GM12878 (cell line): Measurements from ENCODE around the gene BEAN1. TPM values are rescaled to one million over a fixed set of nuclear protein-coding genes. Genes with fewer than 3 reads are reported as not detected.

ENCODE experiments used
- ATAC-seq: fragments of 200-7000 bp; cut with Tn5 transposase; 3 replicates; pipeline ENCODE4 v1.9.1; 2020; ENCODE audit warnings: mild to moderate bottlenecking, moderate library complexity
- BruUV-seq: library from RNA; stranded (reverse); fragments of 400-500 nt; replicated peaks from 2 replicates; lab custom pipeline; 2021; lab: Mats Ljungman, UMichigan
- CTCF ChIA-PET: fragments of 300-600 bp; sonication (Branson Sonifier 250); formaldehyde crosslinking; extraction: SDS; loops from one replicate; lab custom pipeline; 2021; ENCODE audit warnings: inconsistent platforms; lab: Yijun Ruan, JAX
- POLR2A ChIA-PET: fragments of 350-600 bp; formaldehyde crosslinking; extraction: SDS; loops from one replicate; lab custom pipeline; 2021; ENCODE audit warnings: inconsistent platforms; lab: Charles Lee
- RAD21 ChIA-PET: fragments of 300-600 bp; sonication (Branson Sonifier 250); formaldehyde crosslinking; loops from one replicate; lab custom pipeline; 2023; ENCODE audit warnings: antibody characterized with exemption; ENCODE audit not compliant: unreplicated experiment; lab: Charles Lee
- SMC1A ChIA-PET: fragments of 300-600 bp; sonication (Branson Sonifier 250); formaldehyde crosslinking; loops from one replicate; lab custom pipeline; 2023; ENCODE audit not compliant: unreplicated experiment, uncharacterized antibody; lab: Charles Lee
- DNase-seq: peaks from one replicate; pipeline ENCODE4 v3.0.0-alpha.2; 2011; ENCODE audit warnings: low read depth, low spot score
- FAIRE-seq: peaks from 3 replicates; lab custom pipeline; 2011; peaks lifted over from hg19 to GRCh38; lab: Jason Lieb, UNC
- H2AFZ ChIP-seq: 2 replicates; pipeline ENCODE4 v1.6.0; 2011; ENCODE audit warnings: low read depth, low read length, control low read depth; ENCODE audit not compliant: control insufficient read depth
- H3K27ac ChIP-seq: 2 replicates; pipeline ENCODE4 v1.5.1; 2011; ENCODE audit warnings: control low read depth; ENCODE audit not compliant: control insufficient read depth, insufficient read depth
- H3K27me3 ChIP-seq, 2 experiments: replicated peaks in 1 of 2; 2 replicates each; pipeline versions ENCODE4 v1.6.0 to v1.6.1; 2011; ENCODE audit warnings: low read length in 1 of 2; ENCODE audit not compliant: control insufficient read depth in 2 of 2, insufficient read depth in 2 of 2
- H3K36me3 ChIP-seq, 2 experiments: 2 replicates each; pipeline ENCODE4 v1.5.1; 2011; ENCODE audit warnings: low read length in 1 of 2; ENCODE audit not compliant: control insufficient read depth in 2 of 2, insufficient read depth in 2 of 2
- H3K4me1 ChIP-seq: 2 replicates; pipeline ENCODE4 v1.6.1; 2011; ENCODE audit warnings: mild to moderate bottlenecking, low read length, moderate library complexity, mixed read lengths; ENCODE audit not compliant: control insufficient read depth, insufficient read depth
- H3K4me2 ChIP-seq: 2 replicates; pipeline ENCODE4 v1.6.0; 2011; ENCODE audit warnings: control low read depth; ENCODE audit not compliant: control insufficient read depth, insufficient read depth
- H3K4me3 ChIP-seq: fragments of 200-600 bp; sonication (generic); 2 replicates; pipeline ENCODE4 v1.5.1; 2016
- H3K79me2 ChIP-seq: 2 replicates; pipeline ENCODE4 v1.6.0; 2011; ENCODE audit warnings: low read length; ENCODE audit not compliant: control insufficient read depth, insufficient read depth
- H3K9ac ChIP-seq: 2 replicates; pipeline ENCODE4 v1.8.0; 2011; ENCODE audit warnings: low read length, control low read depth, mixed read lengths; ENCODE audit not compliant: control insufficient read depth, insufficient read depth
- H3K9me3 ChIP-seq: replicated peaks from 3 replicates; pipeline ENCODE4 v1.5.1; 2011; ENCODE audit warnings: mild to moderate bottlenecking, low read length; ENCODE audit not compliant: control insufficient read depth, insufficient read depth
- H4K20me1 ChIP-seq: 2 replicates; pipeline ENCODE4 v1.6.0; 2011; ENCODE audit not compliant: control insufficient read depth, insufficient read depth
- CEBPB ChIP-seq, 2 experiments: fragments of 150-350 bp in 1 of 2; IDR thresholded peaks; 2 replicates each; pipeline ENCODE4 v1.6.1; 2012 to 2014; ENCODE audit warnings: low read depth in 2 of 2, low read length in 2 of 2, borderline replicate concordance in 1 of 2, inconsistent platforms in 1 of 2
- FOXM1 ChIP-seq: IDR thresholded peaks from 2 replicates; pipeline ENCODE4 v1.6.1; 2012; ENCODE audit warnings: low read depth, mild to moderate bottlenecking, inconsistent platforms, low read length, moderate library complexity
- GABPA ChIP-seq: IDR thresholded peaks from 2 replicates; pipeline ENCODE4 v1.6.1; 2014; ENCODE audit warnings: antibody characterized with exemption, low read depth, mild to moderate bottlenecking, inconsistent platforms
- GATAD2B ChIP-seq: fragments of 450-650 bp; conservative IDR thresholded peaks from 2 replicates; pipeline ENCODE4 v1.6.1; 2017; ENCODE audit warnings: low read depth, mild to moderate bottlenecking, moderate library complexity
- HCFC1 ChIP-seq: fragments of 150-350 bp; IDR thresholded peaks from 2 replicates; pipeline ENCODE4 v1.6.1; 2014; ENCODE audit warnings: low read length
- JUND ChIP-seq: IDR thresholded peaks from 2 replicates; pipeline ENCODE4 v1.6.1; 2012; ENCODE audit warnings: low read depth, mild to moderate bottlenecking, low read length, improper control_type of control experiment, moderate library complexity
- MEF2A ChIP-seq: IDR thresholded peaks from 2 replicates; pipeline ENCODE4 v1.6.1; 2011; ENCODE audit warnings: low read depth, mild to moderate bottlenecking, low read length, moderate library complexity; ENCODE audit not compliant: insufficient read depth
- MYB ChIP-seq: fragments of 150-350 bp; IDR thresholded peaks from 2 replicates; pipeline ENCODE4 v1.6.1; 2014; ENCODE audit warnings: mild to moderate bottlenecking, low read depth, low read length, borderline replicate concordance
- NFYA ChIP-seq: IDR thresholded peaks from 2 replicates; pipeline ENCODE4 v1.6.1; 2011; ENCODE audit warnings: low read depth, mild to moderate bottlenecking, low read length, improper control_type of control experiment, borderline replicate concordance
- POLR2AphosphoS5 ChIP-seq: IDR thresholded peaks from 2 replicates; pipeline ENCODE4 v1.6.1; 2011; ENCODE audit warnings: mild to moderate bottlenecking, low read length, inconsistent platforms
- SMARCA5 ChIP-seq: fragments of 450-650 bp; IDR thresholded peaks from 2 replicates; pipeline ENCODE4 v1.6.1; 2017; ENCODE audit warnings: mild to moderate bottlenecking
- TCF7 ChIP-seq: IDR thresholded peaks from 2 replicates; pipeline ENCODE4 v1.6.1; 2014; ENCODE audit warnings: antibody characterized with exemption, borderline replicate concordance
- ZNF217 ChIP-seq: fragments of 450-650 bp; IDR thresholded peaks from 2 replicates; pipeline ENCODE4 v1.6.1; 2017; ENCODE audit warnings: antibody characterized with exemption, mild to moderate bottlenecking
- ZNF274 ChIP-seq: IDR thresholded peaks from one replicate; pipeline ENCODE4 v1.8.0; 2011; ENCODE audit not compliant: insufficient read length, insufficient read depth
- WGBS: methylation state at CpG from one replicate; pipeline ENCODE4 v1.1.6; 2016; ENCODE audit warnings: low lambda C conversion rate; ENCODE audit not compliant: insufficient replicate concordance, insufficient coverage; ENCODE audit errors: missing lambda C conversion rate; 5-methylcytosine and 5-hydroxymethylcytosine counted together
- in situ Hi-C: fragments of 300-500 bp; cut with MboI; formaldehyde crosslinking; loops from 9 replicates; pipeline ENCODE4 v1.14.3; 2018; ENCODE audit warnings: mixed read lengths
- intact Hi-C: fragments of 100-400 bp; cut with micrococcal nuclease; formaldehyde crosslinking; loops from one replicate; pipeline ENCODE4 v1.14.2; 2022; ENCODE audit not compliant: unreplicated experiment
- polyA plus RNA-seq, 11 experiments: library from polyadenylated mRNA; depleted of rRNA in 4 of 11; unstranded in 6 of 11; stranded (reverse) in 5 of 11; fragments of >200 nt; fragmentation: Nextera tagmentation in 4 of 11; fragmentation: Illumina TruSeq in 1 of 11; extraction: Ambion mirVana in 4 of 11; extraction: Trizol in 1 of 11; gene quantifications; 1 replicate in 1 of 11; 2 replicates in 10 of 11; pipeline versions ENCODE4 v1.2.1 to v1.2.3, GENCODE V29; 2011 to 2016; ENCODE audit warnings: inconsistent platforms in 2 of 11, missing spikeins in 2 of 11, low read depth in 1 of 11
- total RNA-seq, 4 experiments: library from RNA; depleted of rRNA in 3 of 4; stranded (reverse); fragments of >200 nt in 3 of 4; fragmentation: Illumina TruSeq in 1 of 4; extraction: Trizol in 1 of 4; gene quantifications; 2 replicates each; pipeline versions ENCODE4 v1.2.1 to v1.2.3, GENCODE V29; 2013 to 2021
- TF ChIP-seq, protein P1 (sequence below): fragments of 450-650 bp; formaldehyde crosslinking; IDR thresholded peaks from 2 replicates; pipeline ENCODE4 v1.5.0; 2022; ENCODE audit warnings: mild to moderate bottlenecking, missing genetic modification characterization
- TF ChIP-seq, protein P2 (sequence below): fragments of 450-650 bp; IDR thresholded peaks from 2 replicates; pipeline ENCODE4 v1.6.1; 2017; ENCODE audit warnings: mild to moderate bottlenecking, moderate library complexity

Gene BEAN1
- total and polyA plus RNA-seq, 10 of the 15 experiments (the other 5 are each of a cell fraction or from before 2014, with no cell fraction given), result not detected

DNA sequence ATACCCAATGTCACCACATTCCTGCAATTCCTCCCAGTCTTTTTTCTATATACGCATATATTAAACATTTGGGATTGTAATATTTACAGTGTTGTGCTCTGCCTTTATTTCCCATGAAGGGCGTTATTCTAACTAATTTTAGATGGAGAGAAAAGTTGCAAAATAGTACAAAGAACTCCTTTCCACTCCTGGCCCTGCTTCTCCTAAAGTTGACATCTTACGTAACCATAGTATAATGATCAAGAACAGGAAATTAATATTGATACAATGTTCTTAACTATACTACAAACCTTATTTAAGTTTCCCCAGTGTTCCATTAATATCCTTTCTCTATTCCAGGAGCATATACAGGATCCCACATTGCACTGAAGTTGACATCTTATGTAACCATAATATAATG lies 76.5 kb downstream of the BEAN1 start:
- no peak overlapping the region for H3K27ac ChIP-seq
- H3K4me3 ChIP-seq, result no peak overlapping the region
- ChIA-PET RAD21 (no interaction called here), SMC1A (no interaction called here), POLR2A (no interaction called here), CTCF (interaction anchor here (1.8 kb wide), 1 partner anchor 21 kb away, joined by 5 read pairs; no protein-coding TSS in a partner anchor)
- H2AFZ ChIP-seq, result no peak overlapping the region
- no peaks in the 10 kb centered on the region for H3K36me3 ChIP-seq
- ATAC-seq (no peak), FAIRE-seq (no peak), DNase-seq (no peak)
- H3K9ac ChIP-seq, result no peak overlapping the region
- H3K9me3 ChIP-seq, result no peaks in the 10 kb centered on the region
- H3K4me2 ChIP-seq, result no peak overlapping the region
- no TSS peak for BruUV-seq
- WGBS, result 70% methylated on average over 3 of the region's 3 CpGs
- TF ChIP-seq JUND, result no peak
- TF ChIP-seq, protein P1, sequence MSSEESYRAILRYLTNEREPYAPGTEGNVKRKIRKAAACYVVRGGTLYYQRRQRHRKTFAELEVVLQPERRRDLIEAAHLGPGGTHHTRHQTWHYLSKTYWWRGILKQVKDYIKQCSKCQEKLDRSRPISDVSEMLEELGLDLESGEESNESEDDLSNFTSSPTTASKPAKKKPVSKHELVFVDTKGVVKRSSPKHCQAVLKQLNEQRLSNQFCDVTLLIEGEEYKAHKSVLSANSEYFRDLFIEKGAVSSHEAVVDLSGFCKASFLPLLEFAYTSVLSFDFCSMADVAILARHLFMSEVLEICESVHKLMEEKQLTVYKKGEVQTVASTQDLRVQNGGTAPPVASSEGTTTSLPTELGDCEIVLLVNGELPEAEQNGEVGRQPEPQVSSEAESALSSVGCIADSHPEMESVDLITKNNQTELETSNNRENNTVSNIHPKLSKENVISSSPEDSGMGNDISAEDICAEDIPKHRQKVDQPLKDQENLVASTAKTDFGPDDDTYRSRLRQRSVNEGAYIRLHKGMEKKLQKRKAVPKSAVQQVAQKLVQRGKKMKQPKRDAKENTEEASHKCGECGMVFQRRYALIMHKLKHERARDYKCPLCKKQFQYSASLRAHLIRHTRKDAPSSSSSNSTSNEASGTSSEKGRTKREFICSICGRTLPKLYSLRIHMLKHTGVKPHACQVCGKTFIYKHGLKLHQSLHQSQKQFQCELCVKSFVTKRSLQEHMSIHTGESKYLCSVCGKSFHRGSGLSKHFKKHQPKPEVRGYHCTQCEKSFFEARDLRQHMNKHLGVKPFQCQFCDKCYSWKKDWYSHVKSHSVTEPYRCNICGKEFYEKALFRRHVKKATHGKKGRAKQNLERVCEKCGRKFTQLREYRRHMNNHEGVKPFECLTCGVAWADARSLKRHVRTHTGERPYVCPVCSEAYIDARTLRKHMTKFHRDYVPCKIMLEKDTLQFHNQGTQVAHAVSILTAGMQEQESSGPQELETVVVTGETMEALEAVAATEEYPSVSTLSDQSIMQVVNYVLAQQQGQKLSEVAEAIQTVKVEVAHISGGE, result no peak
- TF ChIP-seq NFYA, result no peak
- TF ChIP-seq CEBPB (IDR thresholded peaks at IDR 0.05; ENCODE audit: borderline replicate concordance in 1 of 2, low read depth in 2 of 2, low read length in 2 of 2), result no peak
- TF ChIP-seq POLR2AphosphoS5, result no peak
- TF ChIP-seq, protein P2, sequence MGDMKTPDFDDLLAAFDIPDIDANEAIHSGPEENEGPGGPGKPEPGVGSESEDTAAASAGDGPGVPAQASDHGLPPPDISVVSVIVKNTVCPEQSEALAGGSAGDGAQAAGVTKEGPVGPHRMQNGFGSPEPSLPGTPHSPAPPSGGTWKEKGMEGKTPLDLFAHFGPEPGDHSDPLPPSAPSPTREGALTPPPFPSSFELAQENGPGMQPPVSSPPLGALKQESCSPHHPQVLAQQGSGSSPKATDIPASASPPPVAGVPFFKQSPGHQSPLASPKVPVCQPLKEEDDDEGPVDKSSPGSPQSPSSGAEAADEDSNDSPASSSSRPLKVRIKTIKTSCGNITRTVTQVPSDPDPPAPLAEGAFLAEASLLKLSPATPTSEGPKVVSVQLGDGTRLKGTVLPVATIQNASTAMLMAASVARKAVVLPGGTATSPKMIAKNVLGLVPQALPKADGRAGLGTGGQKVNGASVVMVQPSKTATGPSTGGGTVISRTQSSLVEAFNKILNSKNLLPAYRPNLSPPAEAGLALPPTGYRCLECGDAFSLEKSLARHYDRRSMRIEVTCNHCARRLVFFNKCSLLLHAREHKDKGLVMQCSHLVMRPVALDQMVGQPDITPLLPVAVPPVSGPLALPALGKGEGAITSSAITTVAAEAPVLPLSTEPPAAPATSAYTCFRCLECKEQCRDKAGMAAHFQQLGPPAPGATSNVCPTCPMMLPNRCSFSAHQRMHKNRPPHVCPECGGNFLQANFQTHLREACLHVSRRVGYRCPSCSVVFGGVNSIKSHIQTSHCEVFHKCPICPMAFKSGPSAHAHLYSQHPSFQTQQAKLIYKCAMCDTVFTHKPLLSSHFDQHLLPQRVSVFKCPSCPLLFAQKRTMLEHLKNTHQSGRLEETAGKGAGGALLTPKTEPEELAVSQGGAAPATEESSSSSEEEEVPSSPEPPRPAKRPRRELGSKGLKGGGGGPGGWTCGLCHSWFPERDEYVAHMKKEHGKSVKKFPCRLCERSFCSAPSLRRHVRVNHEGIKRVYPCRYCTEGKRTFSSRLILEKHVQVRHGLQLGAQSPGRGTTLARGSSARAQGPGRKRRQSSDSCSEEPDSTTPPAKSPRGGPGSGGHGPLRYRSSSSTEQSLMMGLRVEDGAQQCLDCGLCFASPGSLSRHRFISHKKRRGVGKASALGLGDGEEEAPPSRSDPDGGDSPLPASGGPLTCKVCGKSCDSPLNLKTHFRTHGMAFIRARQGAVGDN, result no peak
- TF ChIP-seq MYB, result no peak
- TF ChIP-seq ZNF217, result no peak
- no peak for TF ChIP-seq GATAD2B
- TF ChIP-seq TCF7, result no peak
- no peak for TF ChIP-seq GABPA
- TF ChIP-seq FOXM1, result no peak
- no peak for TF ChIP-seq MEF2A
- no peak for TF ChIP-seq ZNF274
- TF ChIP-seq SMARCA5, result no peak
- TF ChIP-seq HCFC1, result no peak
- H4K20me1 ChIP-seq, result no peaks in the 10 kb centered on the region
- no peaks in the 10 kb centered on the region for H3K79me2 ChIP-seq
- no peaks in the 10 kb centered on the region for H3K4me1 ChIP-seq
- intact Hi-C loops (no loop called here), in situ Hi-C loops (no loop called here)
- no peaks in the 10 kb centered on the region for H3K27me3 ChIP-seq
